GM12865 (cell line): Measurements from ENCODE around the gene OR2T34.
A peak's percentile ranks its signal among the peaks of the same experiment; 100 is the strongest.
"Not testable (repeated sequence)": the region's sequence is repeated elsewhere in the genome, so short reads cannot be mapped to it uniquely, and the experiment has no call there.

Experiments used
- DNase-seq: peaks from one replicate; pipeline ENCODE4 v3.0.0; 2010; ENCODE audit warnings: low read depth
- H3K4me3 ChIP-seq: 2 replicates; pipeline ENCODE4 v1.5.1; 2011; ENCODE audit warnings: mild to moderate bottlenecking, low read depth, low read length, control low read depth
- TF ChIP-seq, protein P1 (sequence below): IDR thresholded peaks from 2 replicates; pipeline ENCODE4 v1.5.1; 2011; ENCODE audit warnings: low read length, control low read depth, low read depth, inconsistent platforms; ENCODE audit not compliant: insufficient read depth; ENCODE audit errors: missing control alignments

The OR2T34 gene

DNA sequence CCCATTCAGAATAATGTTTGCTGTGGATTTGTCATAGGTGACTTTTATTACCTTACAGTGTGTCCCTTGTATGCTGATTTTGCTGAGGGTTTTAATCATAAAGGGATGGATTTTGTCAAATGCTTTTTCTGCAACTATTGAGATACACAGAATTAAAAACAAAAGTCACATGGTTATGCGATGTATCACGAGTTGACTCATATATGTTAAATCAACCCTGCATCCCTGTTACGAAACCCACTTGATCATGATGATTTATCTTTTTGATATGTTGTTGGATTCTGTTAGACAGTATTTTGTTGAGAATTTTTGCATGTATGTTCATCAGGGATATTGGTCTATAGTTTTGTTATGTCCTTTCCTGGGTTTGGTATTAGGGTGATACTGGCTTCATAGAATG, 10.7 kb upstream of the OR2T34 start:
- TF ChIP-seq, protein P1, sequence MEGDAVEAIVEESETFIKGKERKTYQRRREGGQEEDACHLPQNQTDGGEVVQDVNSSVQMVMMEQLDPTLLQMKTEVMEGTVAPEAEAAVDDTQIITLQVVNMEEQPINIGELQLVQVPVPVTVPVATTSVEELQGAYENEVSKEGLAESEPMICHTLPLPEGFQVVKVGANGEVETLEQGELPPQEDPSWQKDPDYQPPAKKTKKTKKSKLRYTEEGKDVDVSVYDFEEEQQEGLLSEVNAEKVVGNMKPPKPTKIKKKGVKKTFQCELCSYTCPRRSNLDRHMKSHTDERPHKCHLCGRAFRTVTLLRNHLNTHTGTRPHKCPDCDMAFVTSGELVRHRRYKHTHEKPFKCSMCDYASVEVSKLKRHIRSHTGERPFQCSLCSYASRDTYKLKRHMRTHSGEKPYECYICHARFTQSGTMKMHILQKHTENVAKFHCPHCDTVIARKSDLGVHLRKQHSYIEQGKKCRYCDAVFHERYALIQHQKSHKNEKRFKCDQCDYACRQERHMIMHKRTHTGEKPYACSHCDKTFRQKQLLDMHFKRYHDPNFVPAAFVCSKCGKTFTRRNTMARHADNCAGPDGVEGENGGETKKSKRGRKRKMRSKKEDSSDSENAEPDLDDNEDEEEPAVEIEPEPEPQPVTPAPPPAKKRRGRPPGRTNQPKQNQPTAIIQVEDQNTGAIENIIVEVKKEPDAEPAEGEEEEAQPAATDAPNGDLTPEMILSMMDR: no peak
- no peak for DNase-seq
- no peak overlapping the region for H3K4me3 ChIP-seq

- no peak for DNase-seq
- H3K4me3 ChIP-seq: no peak overlapping the region
- TF ChIP-seq, protein P1: no peak
Observed at GRCh38 chr1:248576260-248576980, 1.9 kb upstream of the OR2T34 start.

GRCh38 chr1:248573856-248574255, 701 bp downstream of the OR2T34 start:
- H3K4me3 ChIP-seq, DNase-seq: not testable (repeated sequence)

- DNase-seq, H3K4me3 ChIP-seq: not testable (repeated sequence)
Observed at GRCh38 chr1:248572049-248572448, 2.5 kb downstream of the OR2T34 start.

GRCh38 chr1:248570811-248571210, 3.7 kb downstream of the OR2T34 start:
- H3K4me3 ChIP-seq, DNase-seq: not testable (repeated sequence)

DNA sequence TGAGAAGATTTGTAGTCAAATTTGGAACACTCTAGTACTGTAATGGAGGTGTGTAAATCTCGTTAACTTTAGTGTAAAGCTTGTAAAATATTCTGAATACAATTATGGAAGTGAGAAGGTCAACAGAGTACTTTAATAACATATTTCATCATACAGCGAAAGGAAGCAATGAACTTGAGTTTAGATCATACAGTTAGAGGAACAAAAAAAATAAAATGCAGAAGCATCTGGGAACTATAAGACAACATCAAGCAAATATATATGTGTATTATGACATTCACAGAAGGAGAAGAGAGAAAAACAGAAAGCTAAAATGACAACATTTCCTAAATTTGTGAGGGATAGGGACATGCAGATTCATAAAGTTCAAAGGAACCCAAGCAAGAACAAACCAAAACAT, 5.5 kb downstream of the OR2T34 start:
- DNase-seq, H3K4me3 ChIP-seq: not testable (repeated sequence)

DNA sequence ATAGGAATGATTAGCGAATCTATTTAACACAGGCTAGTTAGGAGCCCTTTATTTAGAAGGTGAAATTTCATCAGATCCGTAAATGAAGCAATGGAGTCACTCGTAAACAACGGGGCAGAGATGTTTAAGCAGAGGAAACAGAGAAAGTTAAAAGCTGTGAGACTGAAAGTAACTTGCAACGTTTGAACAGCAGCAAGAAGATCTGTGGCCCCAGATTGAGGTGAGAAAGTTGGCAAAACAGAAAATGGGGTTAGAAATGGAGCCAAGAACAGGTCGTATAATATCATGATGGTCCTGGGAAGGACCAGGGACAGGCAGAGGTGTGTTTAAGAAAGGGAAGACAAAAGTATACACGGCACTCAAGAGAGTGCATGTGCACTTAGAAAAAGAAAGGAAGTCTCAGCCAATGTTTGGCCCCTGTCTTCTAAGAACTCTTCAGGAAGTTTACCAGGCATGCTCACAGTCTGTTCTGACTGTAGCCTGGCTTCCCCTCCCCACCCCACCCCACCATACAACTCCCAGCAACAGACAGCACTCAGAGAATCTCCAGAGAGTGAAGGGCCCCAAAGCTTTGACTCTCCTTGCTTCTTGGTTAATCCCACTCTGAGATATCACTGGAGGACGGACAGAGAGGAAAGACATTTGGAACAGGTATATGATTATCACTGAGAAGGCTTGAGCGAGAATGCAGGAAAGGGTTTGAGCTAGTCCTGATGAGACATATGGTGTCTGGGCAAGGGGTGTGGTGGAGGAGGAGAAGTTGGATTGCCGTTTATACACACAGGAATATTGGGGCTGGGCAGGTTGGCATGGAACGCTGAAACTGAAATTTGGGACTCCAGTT, 8.8 kb downstream of the OR2T34 start:
- peak; percentile 40 for DNase-seq
- peak overlapping the region; percentile 38 for H3K4me3 ChIP-seq

DNA sequence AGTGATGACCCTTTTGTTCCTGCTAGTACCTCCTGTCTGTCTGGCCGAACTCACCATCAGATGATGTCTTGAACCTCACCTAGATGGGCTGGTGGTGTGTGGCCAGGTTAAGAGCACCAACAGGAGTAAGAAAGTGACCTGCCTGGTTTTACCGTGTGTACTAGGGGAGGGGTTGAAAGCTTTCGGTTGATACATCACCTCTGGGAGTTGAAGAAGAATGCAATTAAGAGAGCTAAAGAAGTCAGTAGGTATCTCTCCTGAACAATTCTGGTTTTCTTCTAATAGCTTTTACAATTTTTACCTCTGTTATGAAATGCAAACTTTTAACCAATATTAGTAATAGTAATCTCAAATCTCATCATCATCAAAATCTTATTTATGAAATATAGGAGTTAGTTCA, 11.9 kb downstream of the OR2T34 start, which contains the start of gene OR2T29:
TSS of gene OR2T29 (minus strand) at position 101 of the 400 bp plus-strand sequence. CDS start 3,281 bp downstream, outside the sequence.
- DNase-seq, H3K4me3 ChIP-seq: not testable (repeated sequence)

- DNase-seq, H3K4me3 ChIP-seq: not testable (repeated sequence)
Observed at GRCh38 chr1:248551027-248551426, 23.5 kb downstream of the OR2T34 start.

DNA sequence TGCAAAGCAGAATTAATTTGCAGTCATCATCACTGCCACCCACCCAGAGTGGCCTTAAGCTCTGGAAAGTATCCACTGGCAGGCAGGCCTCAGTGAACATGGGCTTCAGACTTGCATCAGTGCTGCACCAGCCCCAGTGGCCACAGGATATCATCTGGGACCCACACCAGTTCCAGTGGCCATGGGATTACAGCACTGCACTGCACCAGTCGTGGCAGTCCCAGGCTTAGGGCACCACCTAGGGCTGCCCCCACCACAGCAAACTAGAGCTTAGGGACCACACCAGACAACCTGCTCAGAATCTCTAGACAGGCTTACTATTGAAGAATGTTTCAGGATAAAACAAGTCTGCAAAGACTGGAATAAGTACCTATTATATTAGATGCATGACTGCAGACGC, 27.2 kb downstream of the OR2T34 start:
- not testable (repeated sequence) for H3K4me3 ChIP-seq, DNase-seq

GRCh38 chr1:248537449-248537848, 37.1 kb downstream of the OR2T34 start:
- not testable (repeated sequence) for DNase-seq, H3K4me3 ChIP-seq
